A172 (cell line): Measurements from ENCODE around the gene FBXL4. TPM values are rescaled to one million over a fixed set of nuclear protein-coding genes. Genes with fewer than 3 reads are reported as not detected.

ENCODE experiments used
- DNase-seq: peaks from one replicate; pipeline ENCODE4 v3.0.0-alpha.2; 2015; ENCODE audit warnings: low spot score
- total RNA-seq: library from RNA; depleted of rRNA; stranded (reverse); fragments of >200 nt; shearing (Covaris generic); gene quantifications from 2 replicates; pipeline ENCODE4 v1.2.3, GENCODE V29; 2014; rRNA removed

Gene FBXL4
- 9.7 and 9.8 TPM in 2 replicates for total RNA-seq

GRCh38 chr6:98947411-98948292 is at the start of gene FBXL4:
Gene FBXL4 (minus strand): TSS chr6:98947946. CDS start chr6:98926988, 20,958 bp downstream.
- peak; percentile 71 for DNase-seq

- no peak for DNase-seq
These were observed 47.4 kb upstream of the FBXL4 start for GRCh38 chr6:98995116-98995515.

- no peak for DNase-seq
These were observed 44.8 kb upstream of the FBXL4 start for GRCh38 chr6:98992535-98992934.

DNA sequence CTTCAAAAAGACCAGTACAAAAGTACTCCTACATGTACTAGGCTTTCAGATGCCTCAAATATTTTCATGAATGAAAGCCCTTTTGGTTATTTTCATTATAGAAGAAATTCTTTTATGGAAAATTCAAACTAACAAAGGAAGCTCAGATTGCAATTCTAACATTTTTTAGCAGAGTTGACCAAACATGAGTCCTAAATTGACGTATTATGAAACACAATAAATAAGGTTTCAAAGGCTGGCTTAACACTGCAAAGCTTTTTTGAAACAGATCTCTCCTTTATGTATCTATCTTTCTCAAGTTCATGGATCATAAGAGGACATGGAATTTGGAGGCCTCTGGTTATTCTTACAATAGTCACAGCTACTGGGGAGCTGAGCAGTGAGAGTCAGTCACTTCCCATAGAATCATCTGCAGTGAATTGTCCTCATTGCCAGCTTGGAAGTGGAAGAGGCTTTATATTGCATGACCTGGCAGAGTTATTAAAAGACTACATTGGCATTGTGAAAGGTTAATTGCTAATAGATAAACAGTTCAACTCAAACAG is 38.4 kb upstream of the FBXL4 start:
- DNase-seq = no peak

DNA sequence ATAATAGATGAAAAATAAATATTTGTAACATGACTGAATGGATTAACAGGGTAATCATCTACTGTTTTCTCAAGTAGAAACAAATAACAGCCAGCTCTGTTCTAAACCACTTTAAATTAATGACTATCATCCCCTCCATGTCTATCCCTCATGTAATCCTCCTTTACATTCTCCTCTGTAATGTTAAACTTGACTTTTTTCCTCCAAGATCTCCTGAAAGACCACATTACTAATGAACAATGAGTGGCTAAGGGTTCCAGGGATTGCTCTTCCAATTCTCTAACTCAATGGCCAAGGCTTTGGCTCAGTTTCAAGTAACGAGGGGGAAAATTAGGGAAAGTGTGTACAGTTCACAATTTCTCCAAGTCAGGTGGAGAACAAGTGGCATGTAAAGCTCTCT is 37.6 kb upstream of the FBXL4 start:
- DNase-seq = no peak

DNA sequence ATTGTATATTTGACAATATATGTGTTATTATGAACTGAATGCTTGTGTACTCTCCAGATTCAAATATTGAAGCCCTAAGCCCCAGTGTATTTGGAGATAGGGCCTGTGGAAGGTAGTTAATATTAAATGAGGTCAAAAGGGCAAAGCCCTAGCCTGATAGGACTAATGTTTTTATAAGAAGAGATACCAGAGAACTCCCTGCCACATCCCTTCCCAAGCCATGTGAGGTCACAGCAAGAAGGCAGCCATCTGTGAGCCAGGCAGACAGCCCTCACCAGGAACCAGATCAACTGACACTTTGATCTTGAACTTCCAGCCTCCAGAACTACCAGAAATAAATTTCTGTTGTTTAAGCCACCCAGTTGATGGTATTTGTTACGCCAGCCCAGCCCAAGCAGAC is 36.4 kb upstream of the FBXL4 start:
- DNase-seq = no peak

DNA sequence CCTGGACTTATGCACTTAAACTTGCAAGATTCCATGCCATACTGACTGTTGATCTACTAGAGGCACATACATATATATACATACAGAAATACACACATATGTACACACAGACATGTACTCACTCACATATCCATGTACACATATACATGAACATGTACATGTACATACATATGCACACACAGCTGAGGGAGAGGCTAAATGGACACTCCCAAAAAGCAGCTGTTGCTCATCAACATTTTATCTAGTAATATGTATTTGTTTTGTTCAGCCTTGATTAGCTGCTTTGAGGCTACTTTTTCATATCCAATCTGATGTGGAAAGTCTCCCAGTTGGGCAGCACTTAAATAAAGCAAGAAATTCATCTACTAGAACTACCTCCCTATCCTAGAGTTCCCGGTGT is 33.7 kb upstream of the FBXL4 start:
- DNase-seq = no peak

GRCh38 chr6:98980819-98981218 is 33.1 kb upstream of the FBXL4 start:
- no peak for DNase-seq

GRCh38 chr6:98977671-98978292 is 30.0 kb upstream of the FBXL4 start:
- no peak for DNase-seq

- DNase-seq = no peak
These were observed 29.1 kb upstream of the FBXL4 start for GRCh38 chr6:98976674-98977385.

GRCh38 chr6:98975421-98975820 is 27.7 kb upstream of the FBXL4 start:
- DNase-seq = no peak

DNA sequence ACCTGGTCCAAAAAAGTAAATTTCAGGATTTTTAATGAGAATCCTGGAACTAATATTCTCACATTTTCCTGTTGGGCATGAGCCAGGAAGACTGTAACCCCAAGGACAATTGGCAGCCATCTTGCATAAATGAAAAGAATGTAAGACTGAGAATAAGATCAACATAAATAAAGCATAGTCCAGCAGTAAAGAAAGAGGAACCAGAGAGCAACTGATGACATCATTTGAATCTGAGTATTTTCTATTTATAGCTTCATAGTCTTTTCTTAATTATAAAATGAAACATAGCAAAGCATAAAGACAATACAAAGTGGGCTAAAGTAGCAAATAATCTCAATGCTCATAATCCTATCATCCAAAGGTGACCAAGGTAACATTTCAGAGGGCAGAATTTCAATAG is 26.6 kb upstream of the FBXL4 start:
- no peak for DNase-seq

- no peak for DNase-seq
These were observed 25.8 kb upstream of the FBXL4 start for GRCh38 chr6:98973571-98973970.

DNA sequence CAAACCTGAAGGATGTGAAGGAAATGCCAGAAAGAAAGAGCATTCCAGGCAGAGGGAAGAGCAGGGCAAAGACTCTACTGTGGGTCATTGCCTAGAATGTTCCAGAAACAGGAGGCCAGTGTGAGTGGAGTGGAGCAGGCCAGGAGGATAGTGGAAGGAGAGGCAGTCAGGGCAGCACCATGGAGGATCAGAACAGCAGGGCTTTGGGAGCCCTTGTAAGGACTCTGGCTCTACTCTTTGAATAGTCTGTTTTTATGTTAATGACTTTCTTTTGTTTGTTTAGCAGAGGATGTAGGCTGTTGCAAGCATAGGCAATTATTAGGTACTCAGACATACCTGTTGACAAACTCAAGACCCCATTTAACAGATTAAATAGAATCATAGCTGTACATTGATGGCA is 23.6 kb upstream of the FBXL4 start:
- no peak for DNase-seq

DNA sequence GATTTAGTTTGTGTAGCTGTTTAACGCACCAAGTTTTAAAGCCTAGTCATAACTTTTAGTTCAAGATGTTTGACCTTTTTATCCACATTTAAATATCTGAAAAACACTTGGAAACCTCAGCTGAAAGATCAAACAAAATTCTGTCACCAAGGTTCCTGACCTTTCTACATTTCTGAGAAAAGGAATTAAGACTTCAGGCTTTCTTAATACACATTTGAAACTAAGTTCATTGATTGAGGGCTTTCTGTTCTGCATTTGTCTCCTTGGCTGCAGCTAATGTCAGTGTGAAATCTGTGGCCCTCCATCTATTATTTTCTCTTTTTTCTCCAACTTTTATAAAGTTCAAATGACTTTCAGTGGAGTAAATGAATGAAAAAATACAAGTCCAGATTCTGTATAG is 22.7 kb upstream of the FBXL4 start:
- no peak for DNase-seq

- no peak for DNase-seq
These were observed 19.9 kb upstream of the FBXL4 start for GRCh38 chr6:98967616-98968015.

DNA sequence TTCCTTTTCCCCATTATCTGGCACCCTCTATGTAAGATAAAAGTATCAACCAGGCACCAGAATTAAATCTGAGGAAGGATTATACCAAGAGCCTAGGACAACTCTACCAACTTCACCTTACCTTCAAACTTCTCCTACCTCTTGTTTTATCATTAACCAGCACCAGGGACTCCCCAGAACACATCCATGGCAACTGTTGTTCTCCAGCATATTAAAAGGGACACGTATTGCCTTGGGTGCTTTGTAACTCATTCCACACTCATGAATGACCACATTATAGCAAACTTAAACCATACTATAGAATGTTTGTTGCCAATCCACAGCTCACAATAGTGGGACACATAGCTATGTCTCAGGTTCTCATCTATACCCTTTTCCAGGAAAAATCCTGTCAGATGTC is 11.9 kb upstream of the FBXL4 start:
- no peak for DNase-seq

- no peak for DNase-seq
These were observed 11.0 kb upstream of the FBXL4 start for GRCh38 chr6:98958776-98959175.

DNA sequence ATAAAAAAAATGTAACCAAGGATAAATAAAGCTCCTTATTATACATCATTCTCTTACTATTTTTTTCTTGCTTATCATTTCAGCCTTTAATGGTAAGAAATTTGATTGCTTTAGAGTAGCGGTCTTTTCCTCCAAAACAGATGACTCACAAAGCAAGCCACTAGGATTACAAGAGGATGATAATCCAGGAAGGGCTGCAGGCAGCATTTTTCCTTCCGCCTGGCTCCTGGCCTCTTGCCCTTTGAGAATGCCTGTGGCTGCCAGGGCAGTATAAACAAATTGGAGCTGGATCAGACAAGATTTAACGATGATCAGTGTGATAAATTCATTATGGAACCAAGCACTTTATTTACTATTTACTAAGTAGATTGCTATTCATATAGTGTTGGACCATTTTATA is 9.7 kb upstream of the FBXL4 start:
- peak; percentile 71 for DNase-seq

GRCh38 chr6:98949589-98949988 is 1.8 kb upstream of the FBXL4 start:
- no peak for DNase-seq

GRCh38 chr6:98946879-98947410 is 801 bp downstream of the FBXL4 start:
- DNase-seq = peak; percentile 6

- no peak for DNase-seq
These were observed 1.4 kb downstream of the FBXL4 start for GRCh38 chr6:98946266-98946878.
